ENCODE measurements around the gene DTD1.

The DTD1 gene

DNA sequence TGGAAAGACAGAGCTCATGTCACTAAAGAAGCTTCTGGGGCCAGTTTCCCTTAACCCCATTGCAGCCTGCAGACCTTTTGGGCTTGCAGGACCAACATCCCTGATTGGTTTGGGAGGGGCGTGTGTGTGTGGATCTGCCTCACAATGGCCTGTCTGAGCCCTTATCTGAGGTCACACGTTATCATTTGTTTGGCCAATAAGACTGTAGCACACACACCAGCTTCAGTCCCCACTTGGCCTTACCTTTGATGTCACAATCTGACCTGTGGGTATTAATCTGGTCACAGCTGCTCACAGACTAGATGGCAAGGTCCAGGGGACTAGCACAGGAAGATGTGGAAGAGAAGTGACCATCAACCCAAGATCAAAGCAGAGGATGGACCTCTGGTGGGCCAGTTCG, 225.6 kb downstream of the DTD1 start, which contains the start of gene SCP2D1:
TSS of gene SCP2D1 (plus strand) at position 301 of the 400 bp plus-strand sequence. CDS start at position 334, 33 bp downstream.
- Histone ChIP-seq H4K20me1 (no peaks in the 10 kb centered on the region), H3K4me2 (no peak within 1 kb of the TSS), H3K4me1 (peaks cover 7% of the 10 kb centered on the region), H3K36me3 (no peaks in the 10 kb centered on the region), H3K4me3 (no peak within 1 kb of the TSS), H3K9ac (no peak within 1 kb of the TSS), H3K9me3 (no peaks in the 10 kb centered on the region), H3K27ac (no peak within 1 kb of the TSS), H3K27me3 (no peaks in the 10 kb centered on the region)
- TF ChIP-seq Cebpa-rat (IDR thresholded peaks at IDR 0.05) = no peak

GRCh38 chr20:18815194-18815942, 227.5 kb downstream of the DTD1 start:
- no peak for TF ChIP-seq Cebpa-rat (IDR thresholded peaks at IDR 0.05)
- no peaks in the 10 kb centered on the region for H3K9me3 ChIP-seq
- no peaks in the 10 kb centered on the region for H3K36me3 ChIP-seq

More at GRCh38 chr20:18815194-18815942, 227.5 kb downstream of the DTD1 start:
- Histone ChIP-seq H3K4me1 (no peaks in the 10 kb centered on the region), H3K4me2 (no peak overlapping the region), H3K27me3 (no peaks in the 10 kb centered on the region), H4K20me1 (no peaks in the 10 kb centered on the region), H3K27ac (no peak overlapping the region), H3K4me3 (no peak overlapping the region), H3K9ac (no peak overlapping the region)

All from BLaER1 (cell line).